ENCODE measurements around the gene STX1A. TPM values are rescaled to one million over a fixed set of nuclear protein-coding genes. Genes with fewer than 3 reads are reported as not detected.
A peak's percentile ranks its signal among the peaks of the same experiment; 100 is the strongest.

Gene STX1A
- total RNA-seq, 3 donors from 2014 or later = 5.2 to 23.9 (median 6.1) TPM

DNA sequence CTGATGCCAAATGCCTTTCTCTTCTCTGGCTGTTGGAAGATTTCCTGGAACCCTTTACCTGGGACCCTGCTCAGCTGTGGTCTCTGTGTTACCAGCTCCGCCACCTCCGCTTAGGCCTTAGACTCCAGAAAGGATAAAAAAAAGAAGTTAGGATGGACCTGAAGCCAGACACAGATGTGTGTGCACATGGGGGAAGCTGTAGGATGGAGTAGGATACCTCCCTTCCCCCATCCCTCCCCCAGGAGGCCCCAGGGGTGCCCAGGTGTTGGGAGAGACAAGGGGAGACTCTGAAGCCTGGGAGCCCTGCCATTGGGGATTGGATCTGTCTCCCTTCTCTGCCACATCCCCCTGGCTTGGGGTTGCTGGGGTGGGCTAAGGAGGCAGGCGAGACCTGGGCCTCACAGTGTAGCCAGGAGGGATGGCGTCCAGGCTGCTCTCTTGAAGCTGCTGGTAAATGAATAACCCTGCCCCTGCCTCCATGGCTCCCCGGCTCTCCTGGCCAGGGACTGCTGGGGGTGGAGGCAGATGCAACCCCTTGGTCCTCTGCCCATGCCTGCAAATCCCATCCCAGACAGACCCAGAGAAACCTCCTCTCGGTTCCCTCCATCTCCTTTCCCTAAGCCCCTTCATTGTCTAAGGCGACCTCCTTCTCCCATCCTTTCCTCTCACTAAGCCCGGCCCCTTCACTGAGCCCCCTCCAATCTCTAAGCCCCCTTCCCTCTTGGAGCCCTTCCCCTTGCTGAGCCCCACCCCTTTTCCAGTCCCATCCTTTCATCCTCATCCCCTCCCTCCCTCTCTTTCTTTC, 42.6 kb upstream of the STX1A start:
- TF ChIP-seq CTCF (IDR thresholded peaks at IDR 0.05) = no peak

DNA sequence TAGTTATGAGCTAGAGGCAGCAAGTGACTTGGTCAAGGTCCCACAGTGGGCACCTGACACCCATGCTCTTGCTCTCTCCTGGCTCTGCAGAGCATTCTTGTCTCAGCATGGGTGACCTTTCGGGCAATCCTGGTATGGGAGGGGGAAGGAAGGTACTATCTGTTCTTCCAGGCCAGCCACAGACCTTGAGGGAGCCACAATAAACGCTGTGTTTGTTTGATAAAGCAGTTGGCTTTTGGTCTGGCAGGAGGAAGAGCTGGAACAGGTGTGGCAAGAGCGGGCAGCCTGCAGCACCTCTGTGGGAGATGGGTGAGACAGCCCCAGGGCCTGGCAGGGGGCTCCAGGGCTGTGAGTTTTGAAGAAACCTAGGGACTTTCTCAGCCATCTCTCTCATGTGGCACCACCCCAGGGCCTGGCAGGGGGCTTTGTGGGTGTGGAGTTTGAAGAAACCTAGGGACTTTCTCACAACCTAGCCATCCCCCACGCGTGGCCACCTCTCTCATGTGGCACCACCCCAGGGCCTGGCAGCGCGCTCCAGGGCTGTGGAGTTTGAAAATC, 39.2 kb upstream of the STX1A start:
- TF ChIP-seq CTCF (IDR thresholded peaks at IDR 0.05) = no peak
- DNase-seq (peak; percentile 79 to 82 (median 81)), ATAC-seq (peak; percentile 95)
- Histone ChIP-seq H3K36me3 (ENCODE audit: low read depth) (no peaks in the 10 kb centered on the region), H3K4me3 (no peak overlapping the region), H3K9me3 (no peaks in the 10 kb centered on the region), H3K4me1 (ENCODE audit: low read depth) (peaks cover 18% of the 10 kb centered on the region)
- intact Hi-C loops (cut with DNase I, micrococcal nuclease) = no loop called here

More for the DNA sequence above, 42.6 kb upstream of the STX1A start:
- peaks cover 18% of the 10 kb centered on the region for H3K4me1 ChIP-seq (ENCODE audit: low read depth)
- peak in 1 of 3 donors; percentile 37 for DNase-seq
- no peaks in the 10 kb centered on the region for H3K36me3 ChIP-seq (ENCODE audit: low read depth)
- no peak for ATAC-seq
- intact Hi-C loops (cut with DNase I, micrococcal nuclease) = no loop called here
- no peak overlapping the region for H3K4me3 ChIP-seq
- H3K9me3 ChIP-seq = no peaks in the 10 kb centered on the region

GRCh38 chr7:73749931-73750776, 30.7 kb upstream of the STX1A start:
- Histone ChIP-seq H3K36me3 (ENCODE audit: low read depth) (no peaks in the 10 kb centered on the region), H3K4me1 (ENCODE audit: low read depth) (peaks cover 17% of the 10 kb centered on the region), H3K9me3 (no peaks in the 10 kb centered on the region), H3K4me3 (no peak overlapping the region)
- intact Hi-C loops (cut with DNase I, micrococcal nuclease) = no loop called here
- DNase-seq = peak in 1 of 3 donors; percentile 68
- peak; percentile 80 for ATAC-seq
- TF ChIP-seq CTCF (IDR thresholded peaks at IDR 0.05) = no peak

- DNase-seq = no peak
- H3K4me3 ChIP-seq = no peak overlapping the region
These were observed 26.9 kb upstream of the STX1A start for GRCh38 chr7:73746378-73746777.

More at GRCh38 chr7:73746378-73746777, 26.9 kb upstream of the STX1A start:
- Histone ChIP-seq H3K4me1 (ENCODE audit: low read depth) (peaks cover 39% of the 10 kb centered on the region), H3K9me3 (no peaks in the 10 kb centered on the region), H3K36me3 (ENCODE audit: low read depth) (no peaks in the 10 kb centered on the region)
- intact Hi-C loops (cut with DNase I, micrococcal nuclease) = no loop called here
- ATAC-seq = no peak
- no peak for TF ChIP-seq CTCF (IDR thresholded peaks at IDR 0.05)
